Breast epithelium (tissue), 4 donors: ENCODE data around the gene RIPOR3. TPM values are rescaled to one million over a fixed set of nuclear protein-coding genes. Genes with fewer than 3 reads are reported as not detected.

Experiments
- DNase-seq, 2 donors: peaks; one replicate each; pipeline ENCODE4 v3.0.0-alpha.2; 2019; ENCODE audit warnings: low spot score in 2 of 2
- H3K27ac ChIP-seq, 2 donors: fragments of 200-600 bp; sonication (generic) in 1 of 2; one replicate each; pipeline ENCODE4 v1.5.1; 2016 to 2019; ENCODE audit warnings: mild to moderate bottlenecking in 1 of 2
- H3K27me3 ChIP-seq, 2 donors: fragments of 200-600 bp; sonication (generic) in 1 of 2; one replicate each; pipeline versions ENCODE4 v1.5.1 to v1.6.0; 2017 to 2019; ENCODE audit warnings: control low read depth in 1 of 2, mild to moderate bottlenecking in 1 of 2
- H3K36me3 ChIP-seq: fragments of 200-600 bp; one replicate; pipeline ENCODE4 v1.5.1; 2019
- H3K4me1 ChIP-seq, 2 donors: fragments of 200-600 bp; sonication (generic); one replicate each; pipeline ENCODE4 v1.5.1; 2016 to 2019; ENCODE audit warnings: control low read depth in 1 of 2
- H3K4me3 ChIP-seq, 3 donors: fragments of 200-600 bp; sonication (generic); 1 replicate in 2 of 3; 2 replicates in 1 of 3; pipeline ENCODE4 v1.5.1; 2016 to 2019; ENCODE audit warnings: mild to moderate bottlenecking in 3 of 3, moderate library complexity in 2 of 3
- H3K9me3 ChIP-seq, 2 donors: fragments of 200-600 bp; sonication (generic) in 1 of 2; one replicate each; pipeline ENCODE4 v1.5.1; 2016 to 2019; ENCODE audit warnings: control low read depth in 1 of 2
- POLR2A ChIP-seq: fragments of 450-650 bp; IDR thresholded peaks from one replicate; pipeline ENCODE4 v1.6.1; 2016; ENCODE audit warnings: antibody characterized with exemption, mild to moderate bottlenecking, moderate library complexity
- POLR2AphosphoS5 ChIP-seq, 3 donors: sonication (generic); formaldehyde crosslinking; IDR thresholded peaks; one replicate each; pipeline ENCODE4 v1.6.1; 2017; ENCODE audit warnings: antibody characterized with exemption in 3 of 3
- intact Hi-C: fragments of 100-400 bp; cut with DNase I; formaldehyde crosslinking; loops from one replicate; pipeline ENCODE4 v1.15.1; 2023; ENCODE audit warnings: low total_unique reads
- total RNA-seq, 3 donors: library from RNA; depleted of rRNA; stranded (reverse); fragments of >200 nt; gene quantifications; one replicate each; pipeline ENCODE4 v1.1.0, GENCODE V29; 2016
- TF ChIP-seq, protein P1 (sequence below), 3 donors: fragments of 450-650 bp; IDR thresholded peaks; one replicate each; pipeline ENCODE4 v1.5.1; 2016 to 2017; ENCODE audit warnings: antibody characterized with exemption in 3 of 3, mild to moderate bottlenecking in 3 of 3, moderate library complexity in 3 of 3

The RIPOR3 gene
- total RNA-seq, 3 donors from 2014 or later = 4.5 to 35.5 (median 26.9) TPM

GRCh38 chr20:50683570-50683969, 7.8 kb downstream of the RIPOR3 start:
- intact Hi-C loops = no loop called here
- Histone ChIP-seq H3K27me3 (no peaks in the 10 kb centered on the region), H3K27ac (no peak overlapping the region), H3K4me1 (no peaks in the 10 kb centered on the region), H3K4me3 (no peak overlapping the region), H3K9me3 (no peaks in the 10 kb centered on the region), H3K36me3 (no peaks in the 10 kb centered on the region)
- DNase-seq = no peak
- no peak for TF ChIP-seq POLR2A
- TF ChIP-seq POLR2AphosphoS5 (IDR thresholded peaks at IDR 0.05) = no peak
- TF ChIP-seq, protein P1, sequence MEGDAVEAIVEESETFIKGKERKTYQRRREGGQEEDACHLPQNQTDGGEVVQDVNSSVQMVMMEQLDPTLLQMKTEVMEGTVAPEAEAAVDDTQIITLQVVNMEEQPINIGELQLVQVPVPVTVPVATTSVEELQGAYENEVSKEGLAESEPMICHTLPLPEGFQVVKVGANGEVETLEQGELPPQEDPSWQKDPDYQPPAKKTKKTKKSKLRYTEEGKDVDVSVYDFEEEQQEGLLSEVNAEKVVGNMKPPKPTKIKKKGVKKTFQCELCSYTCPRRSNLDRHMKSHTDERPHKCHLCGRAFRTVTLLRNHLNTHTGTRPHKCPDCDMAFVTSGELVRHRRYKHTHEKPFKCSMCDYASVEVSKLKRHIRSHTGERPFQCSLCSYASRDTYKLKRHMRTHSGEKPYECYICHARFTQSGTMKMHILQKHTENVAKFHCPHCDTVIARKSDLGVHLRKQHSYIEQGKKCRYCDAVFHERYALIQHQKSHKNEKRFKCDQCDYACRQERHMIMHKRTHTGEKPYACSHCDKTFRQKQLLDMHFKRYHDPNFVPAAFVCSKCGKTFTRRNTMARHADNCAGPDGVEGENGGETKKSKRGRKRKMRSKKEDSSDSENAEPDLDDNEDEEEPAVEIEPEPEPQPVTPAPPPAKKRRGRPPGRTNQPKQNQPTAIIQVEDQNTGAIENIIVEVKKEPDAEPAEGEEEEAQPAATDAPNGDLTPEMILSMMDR (IDR thresholded peaks at IDR 0.05) = no peak

DNA sequence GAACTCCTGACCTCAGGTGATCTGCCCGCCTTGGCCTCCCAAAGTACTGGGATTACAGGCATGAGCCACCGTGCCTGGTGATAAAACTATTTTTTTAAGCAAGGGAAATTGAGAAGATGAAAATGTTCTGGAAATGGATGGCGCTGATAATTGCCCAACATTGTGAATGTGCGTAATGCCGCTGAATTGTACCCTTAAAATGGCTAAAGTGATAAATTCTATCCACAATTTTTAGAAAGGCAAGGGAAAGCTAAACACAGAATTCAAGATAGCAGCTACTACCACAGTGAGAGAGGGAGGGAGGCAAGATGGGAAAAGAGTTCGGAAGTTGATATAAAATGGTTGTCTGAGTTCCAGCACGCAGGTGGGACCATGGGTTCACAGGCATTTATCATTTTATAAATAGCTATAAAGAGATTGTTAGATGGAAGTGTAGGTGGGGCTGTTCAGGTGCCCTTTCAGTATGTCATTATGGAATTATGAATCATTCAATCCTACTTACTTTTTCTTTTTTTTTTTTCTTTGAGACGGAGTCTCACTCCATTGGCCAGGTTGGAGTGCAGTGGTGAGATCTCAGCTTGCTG, 8.3 kb downstream of the RIPOR3 start:
- Histone ChIP-seq H3K9me3 (no peaks in the 10 kb centered on the region), H3K4me1 (no peaks in the 10 kb centered on the region), H3K27me3 (no peaks in the 10 kb centered on the region), H3K27ac (no peak overlapping the region), H3K4me3 (no peak overlapping the region), H3K36me3 (no peaks in the 10 kb centered on the region)
- intact Hi-C loops = no loop called here
- DNase-seq = no peak
- TF ChIP-seq POLR2A (no peak), POLR2AphosphoS5 (IDR thresholded peaks at IDR 0.05) (no peak)
- TF ChIP-seq, protein P1 (IDR thresholded peaks at IDR 0.05) = no peak

- H3K4me1 ChIP-seq = no peaks in the 10 kb centered on the region
- TF ChIP-seq POLR2A (no peak), POLR2AphosphoS5 (IDR thresholded peaks at IDR 0.05) (no peak)
- TF ChIP-seq, protein P1 (IDR thresholded peaks at IDR 0.05) = no peak
- no peaks in the 10 kb centered on the region for H3K9me3 ChIP-seq
- no peak overlapping the region for H3K4me3 ChIP-seq
- no peaks in the 10 kb centered on the region for H3K36me3 ChIP-seq
- DNase-seq = no peak
- no peak overlapping the region for H3K27ac ChIP-seq
- no peaks in the 10 kb centered on the region for H3K27me3 ChIP-seq
- intact Hi-C loops = no loop called here
These were observed 9.3 kb downstream of the RIPOR3 start for GRCh38 chr20:50682065-50682464.

DNA sequence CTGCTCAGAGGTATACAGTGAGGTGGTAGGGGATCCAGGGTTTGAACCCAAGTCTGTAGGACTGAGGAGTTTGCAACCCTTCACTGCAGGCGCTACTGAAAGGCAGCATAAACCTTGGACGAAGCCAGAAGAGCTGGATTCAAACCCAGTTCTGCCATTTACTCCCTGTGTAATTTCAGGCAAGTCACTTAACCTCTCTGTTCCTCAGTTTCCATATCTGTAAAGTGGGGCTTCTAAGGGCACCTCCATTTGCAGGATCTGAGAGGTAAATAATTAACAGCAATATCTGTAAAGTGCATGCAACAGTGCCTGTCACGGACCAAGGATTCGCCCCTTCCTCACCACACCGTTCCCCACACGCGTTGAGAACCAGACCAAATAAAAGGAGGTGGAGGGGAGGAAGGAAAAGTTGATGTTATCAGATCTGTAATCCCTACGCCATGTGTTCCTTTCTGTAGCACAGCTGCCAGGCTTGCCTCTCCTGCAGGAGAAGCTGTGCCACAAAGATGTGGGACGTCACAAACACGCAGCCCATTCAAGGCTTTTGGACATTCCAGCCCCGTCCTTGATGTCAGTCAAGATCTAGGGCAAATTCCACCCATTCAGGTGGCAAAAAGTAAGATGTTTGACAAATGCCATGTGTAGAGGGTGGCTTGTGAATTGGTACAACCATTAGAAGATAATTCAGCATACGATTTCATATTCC, 9.8 kb downstream of the RIPOR3 start:
- Histone ChIP-seq H3K27me3 (no peaks in the 10 kb centered on the region), H3K36me3 (no peaks in the 10 kb centered on the region), H3K4me3 (no peak overlapping the region), H3K9me3 (no peaks in the 10 kb centered on the region), H3K4me1 (no peaks in the 10 kb centered on the region), H3K27ac (no peak overlapping the region)
- TF ChIP-seq POLR2A = no peak
- TF ChIP-seq POLR2AphosphoS5 (IDR thresholded peaks at IDR 0.05) = no peak
- TF ChIP-seq, protein P1 (IDR thresholded peaks at IDR 0.05) = no peak
- no peak for DNase-seq
- intact Hi-C loops = no loop called here

- Histone ChIP-seq H3K27me3 (no peaks in the 10 kb centered on the region), H3K27ac (peak overlapping the region in 1 of 2 donors; percentile 64), H3K9me3 (no peaks in the 10 kb centered on the region), H3K4me1 (no peaks in the 10 kb centered on the region), H3K4me3 (no peak overlapping the region), H3K36me3 (no peaks in the 10 kb centered on the region)
- intact Hi-C loops = no loop called here
- TF ChIP-seq, protein P1 (IDR thresholded peaks at IDR 0.05) = no peak
- TF ChIP-seq POLR2AphosphoS5 (IDR thresholded peaks at IDR 0.05) = peak in 1 of 3 donors; percentile 49
- no peak for TF ChIP-seq POLR2A
- DNase-seq = no peak
These were observed 11.0 kb downstream of the RIPOR3 start for GRCh38 chr20:50680105-50680960.
